C4-2B (cell line): ENCODE results near the gene ABL2.

Experiments
- ZFX ChIP-seq: fragments of 450-650 bp; IDR thresholded peaks from 2 replicates; pipeline ENCODE4 v1.6.1; 2017
- TF ChIP-seq, protein P1 (sequence below): fragments of 450-650 bp; conservative IDR thresholded peaks from 2 replicates; pipeline ENCODE4 v1.5.1; 2017; ENCODE audit warnings: mild to moderate bottlenecking

DNA sequence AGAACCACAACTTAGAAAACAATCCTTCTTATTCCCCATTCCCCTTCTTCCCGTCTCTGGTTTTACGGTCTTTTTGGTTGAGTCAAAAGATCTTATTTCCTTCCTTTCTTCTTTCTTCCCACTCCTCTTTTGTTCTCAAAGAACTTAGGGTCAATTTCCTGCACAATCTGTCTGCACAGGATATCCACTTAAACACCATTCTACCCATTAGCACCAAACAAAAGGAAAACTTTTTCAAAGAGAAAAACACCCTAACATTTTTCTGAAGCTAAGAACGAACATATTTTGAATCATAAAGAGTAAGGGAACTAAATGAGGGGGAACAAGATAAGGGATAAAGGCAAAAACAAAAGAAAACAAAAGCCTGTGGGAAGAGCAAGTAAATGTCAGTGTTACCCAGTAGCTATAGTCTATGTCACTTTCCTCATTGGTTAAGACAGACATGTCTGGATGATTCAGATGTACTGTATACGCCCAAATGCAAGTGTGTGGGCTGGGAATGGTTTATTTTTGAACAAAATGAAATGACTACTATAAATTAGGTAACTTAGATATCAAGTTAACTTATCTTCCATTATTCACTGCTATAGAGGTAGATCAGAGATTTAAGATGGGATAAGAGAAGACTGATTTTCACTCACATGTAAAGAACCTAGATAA is 87.8 kb downstream of the ABL2 start:
- TF ChIP-seq, protein P1, sequence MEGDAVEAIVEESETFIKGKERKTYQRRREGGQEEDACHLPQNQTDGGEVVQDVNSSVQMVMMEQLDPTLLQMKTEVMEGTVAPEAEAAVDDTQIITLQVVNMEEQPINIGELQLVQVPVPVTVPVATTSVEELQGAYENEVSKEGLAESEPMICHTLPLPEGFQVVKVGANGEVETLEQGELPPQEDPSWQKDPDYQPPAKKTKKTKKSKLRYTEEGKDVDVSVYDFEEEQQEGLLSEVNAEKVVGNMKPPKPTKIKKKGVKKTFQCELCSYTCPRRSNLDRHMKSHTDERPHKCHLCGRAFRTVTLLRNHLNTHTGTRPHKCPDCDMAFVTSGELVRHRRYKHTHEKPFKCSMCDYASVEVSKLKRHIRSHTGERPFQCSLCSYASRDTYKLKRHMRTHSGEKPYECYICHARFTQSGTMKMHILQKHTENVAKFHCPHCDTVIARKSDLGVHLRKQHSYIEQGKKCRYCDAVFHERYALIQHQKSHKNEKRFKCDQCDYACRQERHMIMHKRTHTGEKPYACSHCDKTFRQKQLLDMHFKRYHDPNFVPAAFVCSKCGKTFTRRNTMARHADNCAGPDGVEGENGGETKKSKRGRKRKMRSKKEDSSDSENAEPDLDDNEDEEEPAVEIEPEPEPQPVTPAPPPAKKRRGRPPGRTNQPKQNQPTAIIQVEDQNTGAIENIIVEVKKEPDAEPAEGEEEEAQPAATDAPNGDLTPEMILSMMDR = no peak
- no peak for TF ChIP-seq ZFX
